Esophagus muscularis mucosa (tissue), 4 donors: ENCODE results near the gene SESTD1. TPM values are rescaled to one million over a fixed set of nuclear protein-coding genes. Genes with fewer than 3 reads are reported as not detected.
"Not testable (repeated sequence)": the region's sequence is repeated elsewhere in the genome, so short reads cannot be mapped to it uniquely, and the experiment has no call there.

ENCODE experiments used
- DNase-seq: peaks from one replicate; pipeline ENCODE4 v3.0.0-alpha.2; 2017; ENCODE audit errors: extremely low spot score
- H3K27ac ChIP-seq, 4 donors: fragments of 200-600 bp; sonication (generic); replicated peaks in 1 of 4; 1 replicate in 3 of 4; 2 replicates in 1 of 4; pipeline ENCODE4 v1.5.1; 2016 to 2019; ENCODE audit warnings: mild to moderate bottlenecking in 1 of 4
- H3K27me3 ChIP-seq, 4 donors: fragments of 200-600 bp; sonication (generic); one replicate each; pipeline versions ENCODE4 v1.5.1 to v1.6.0; 2016 to 2019
- H3K36me3 ChIP-seq, 4 donors: fragments of 200-600 bp; sonication (generic); one replicate each; pipeline ENCODE4 v1.5.1; 2016 to 2019
- H3K4me1 ChIP-seq, 4 donors: fragments of 200-600 bp; sonication (generic); one replicate each; pipeline ENCODE4 v1.5.1; 2016 to 2019
- H3K4me3 ChIP-seq, 4 donors: fragments of 200-600 bp; sonication (generic); 1 replicate in 2 of 4; 2 replicates in 2 of 4; pipeline ENCODE4 v1.5.1; 2016 to 2019; ENCODE audit warnings: mild to moderate bottlenecking in 4 of 4, moderate library complexity in 1 of 4
- H3K9me3 ChIP-seq, 4 donors: fragments of 200-600 bp; sonication (generic); 1 replicate in 3 of 4; 2 replicates in 1 of 4; pipeline ENCODE4 v1.5.1; 2016 to 2019
- EP300 ChIP-seq: sonication (generic); formaldehyde crosslinking; IDR thresholded peaks from one replicate; pipeline ENCODE4 v1.6.1; 2017; ENCODE audit warnings: antibody characterized with exemption
- POLR2A ChIP-seq: fragments of 450-650 bp; IDR thresholded peaks from one replicate; pipeline ENCODE4 v1.6.1; 2017; ENCODE audit warnings: antibody characterized with exemption, moderate library complexity, mild to moderate bottlenecking, low read depth
- POLR2AphosphoS5 ChIP-seq, 2 donors: sonication (generic); formaldehyde crosslinking; IDR thresholded peaks; one replicate each; pipeline ENCODE4 v1.6.1; 2017; ENCODE audit warnings: antibody characterized with exemption in 2 of 2
- WGBS: methylation state at CpG from one replicate; pipeline ENCODE4 v1.1.5; 2018; 5-methylcytosine and 5-hydroxymethylcytosine counted together
- intact Hi-C: fragments of 100-400 bp; cut with DNase I; formaldehyde crosslinking; loops from one replicate; pipeline ENCODE4 v1.15.1; 2023
- total RNA-seq, 4 donors: library from RNA; depleted of rRNA; stranded (reverse); fragments of >200 nt; gene quantifications; one replicate each; pipeline versions ENCODE4 v1.1.0 to v1.2.1, GENCODE V29; 2016
- TF ChIP-seq, protein P1 (sequence below), 3 experiments: fragments of 200-600 bp in 2 of 3; fragments of 450-650 bp in 1 of 3; sonication (generic) in 2 of 3; IDR thresholded peaks; one replicate each; pipeline ENCODE4 v1.5.1; 2017 to 2019; ENCODE audit warnings: antibody characterized with exemption in 3 of 3, mild to moderate bottlenecking in 2 of 3, moderate library complexity in 1 of 3

SESTD1 gene
- total RNA-seq, 4 donors from 2014 or later: 48.9 to 57.3 (median 53.3) TPM

DNA sequence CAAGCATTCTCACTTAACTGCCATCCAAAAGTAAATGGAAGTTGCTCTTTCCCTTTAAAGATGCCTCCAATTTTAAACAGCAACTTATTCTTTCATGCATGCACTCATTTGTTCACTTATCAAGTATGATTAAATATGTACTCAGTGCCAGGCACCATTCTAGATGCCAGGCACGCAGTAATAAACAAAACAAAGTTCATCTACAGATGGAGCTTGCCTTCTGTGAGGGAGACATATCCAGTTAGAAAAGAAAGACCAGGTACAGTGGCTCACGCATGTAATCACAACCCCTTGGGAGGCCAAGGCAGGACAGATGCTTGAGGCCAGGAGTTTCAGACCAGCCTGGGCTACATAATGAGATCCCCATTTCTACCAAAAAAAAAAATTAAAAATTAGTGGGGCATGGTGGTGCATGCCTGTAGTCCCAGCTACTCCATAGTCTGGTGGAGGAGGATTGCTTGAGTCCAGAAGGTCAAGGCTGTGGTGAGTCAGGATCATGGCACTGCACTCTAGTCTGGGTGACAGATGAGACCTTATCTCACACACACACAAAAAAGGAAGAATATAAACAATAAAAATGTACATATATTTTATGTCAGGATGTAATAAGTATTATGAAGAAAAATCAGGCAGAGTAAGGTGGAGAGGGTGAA, 195.5 kb downstream of the SESTD1 start:
- no peaks in the 10 kb centered on the region for H3K36me3 ChIP-seq
- H3K27ac ChIP-seq: no peak overlapping the region
- H3K27me3 ChIP-seq: no peaks in the 10 kb centered on the region
- intact Hi-C loops: no loop called here
- 83% methylated on average over 2 of the region's 2 CpGs for WGBS
- no peak for DNase-seq
- no peak overlapping the region for H3K4me3 ChIP-seq
- TF ChIP-seq, protein P1, sequence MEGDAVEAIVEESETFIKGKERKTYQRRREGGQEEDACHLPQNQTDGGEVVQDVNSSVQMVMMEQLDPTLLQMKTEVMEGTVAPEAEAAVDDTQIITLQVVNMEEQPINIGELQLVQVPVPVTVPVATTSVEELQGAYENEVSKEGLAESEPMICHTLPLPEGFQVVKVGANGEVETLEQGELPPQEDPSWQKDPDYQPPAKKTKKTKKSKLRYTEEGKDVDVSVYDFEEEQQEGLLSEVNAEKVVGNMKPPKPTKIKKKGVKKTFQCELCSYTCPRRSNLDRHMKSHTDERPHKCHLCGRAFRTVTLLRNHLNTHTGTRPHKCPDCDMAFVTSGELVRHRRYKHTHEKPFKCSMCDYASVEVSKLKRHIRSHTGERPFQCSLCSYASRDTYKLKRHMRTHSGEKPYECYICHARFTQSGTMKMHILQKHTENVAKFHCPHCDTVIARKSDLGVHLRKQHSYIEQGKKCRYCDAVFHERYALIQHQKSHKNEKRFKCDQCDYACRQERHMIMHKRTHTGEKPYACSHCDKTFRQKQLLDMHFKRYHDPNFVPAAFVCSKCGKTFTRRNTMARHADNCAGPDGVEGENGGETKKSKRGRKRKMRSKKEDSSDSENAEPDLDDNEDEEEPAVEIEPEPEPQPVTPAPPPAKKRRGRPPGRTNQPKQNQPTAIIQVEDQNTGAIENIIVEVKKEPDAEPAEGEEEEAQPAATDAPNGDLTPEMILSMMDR (IDR thresholded peaks at IDR 0.05): no peak
- TF ChIP-seq EP300 (no peak), POLR2A (no peak), POLR2AphosphoS5 (IDR thresholded peaks at IDR 0.05) (no peak)
- H3K9me3 ChIP-seq: peaks cover 0 to 8% (median 0%) of the 10 kb centered on the region in 4 donors
- H3K4me1 ChIP-seq: peaks cover 0 to 3% (median 0%) of the 10 kb centered on the region in 4 donors

DNA sequence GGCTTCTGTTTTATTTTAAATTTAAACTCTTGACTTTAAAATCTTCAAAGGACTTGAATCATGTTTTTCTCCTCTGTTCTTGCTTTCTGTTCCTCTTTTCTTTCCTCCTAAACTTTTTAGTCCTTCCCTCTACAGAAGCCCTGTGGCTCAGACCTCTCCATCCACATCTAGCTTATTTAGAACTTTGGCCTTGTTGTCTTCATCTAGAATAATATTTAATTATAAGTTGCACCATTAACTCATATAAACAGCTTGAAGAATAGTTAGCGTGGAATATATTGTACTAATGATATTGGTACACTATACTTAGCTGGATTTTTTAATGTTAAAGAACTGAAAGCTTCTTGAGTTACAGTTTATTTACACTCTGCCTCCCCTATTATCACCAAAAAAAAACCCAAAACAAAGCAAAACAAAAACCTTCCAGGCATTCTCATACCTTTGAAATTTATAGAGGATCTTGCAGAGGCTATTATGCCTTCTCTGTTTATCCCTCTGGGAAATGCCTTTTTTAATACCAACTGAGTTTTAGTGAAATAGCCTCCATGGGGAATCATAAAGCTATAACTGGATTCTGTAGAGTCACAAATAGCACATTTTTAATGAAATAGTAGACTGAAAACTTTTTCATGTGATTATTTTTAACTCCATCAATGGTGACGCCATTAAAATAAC, 205.5 kb downstream of the SESTD1 start:
- TF ChIP-seq, protein P1 (IDR thresholded peaks at IDR 0.05): no peak
- TF ChIP-seq POLR2A: no peak
- TF ChIP-seq POLR2AphosphoS5 (IDR thresholded peaks at IDR 0.05): no peak
- TF ChIP-seq EP300: no peak
- peaks cover 5 to 12% (median 7%) of the 10 kb centered on the region in 4 donors for H3K4me1 ChIP-seq
- H3K9me3 ChIP-seq: no peaks in the 10 kb centered on the region
- no peaks in the 10 kb centered on the region for H3K36me3 ChIP-seq
- DNase-seq: no peak
- H3K4me3 ChIP-seq: no peak overlapping the region
- 97% methylated on average over 2 of the region's 2 CpGs for WGBS
- no peak overlapping the region for H3K27ac ChIP-seq
- H3K27me3 ChIP-seq: no peaks in the 10 kb centered on the region
- intact Hi-C loops: no loop called here

DNA sequence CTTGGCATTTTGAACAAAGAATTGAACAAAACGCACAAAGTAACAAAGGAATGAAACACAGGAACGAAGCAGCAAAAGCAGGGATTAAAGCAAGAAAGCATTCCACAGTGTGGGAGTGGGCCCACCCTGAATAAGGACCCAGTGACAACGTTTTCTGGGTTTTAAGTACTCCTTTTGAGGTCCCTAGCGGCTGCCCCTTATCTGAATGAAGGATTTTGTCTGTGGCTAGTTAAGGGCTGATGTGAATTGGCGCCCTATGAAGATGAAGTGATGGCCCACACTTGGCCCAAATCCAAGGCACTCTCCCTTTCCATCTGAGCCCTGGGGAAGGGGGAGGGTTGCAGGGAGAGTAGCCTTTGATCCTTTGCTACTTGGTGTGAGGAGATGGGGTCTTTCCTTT, 206.9 kb downstream of the SESTD1 start:
- WGBS: 94% methylated on average over 5 of the region's 5 CpGs
- intact Hi-C loops: no loop called here
- TF ChIP-seq POLR2AphosphoS5 (IDR thresholded peaks at IDR 0.05) (no peak), EP300 (no peak)
- TF ChIP-seq, protein P1 (IDR thresholded peaks at IDR 0.05): no peak

DNA sequence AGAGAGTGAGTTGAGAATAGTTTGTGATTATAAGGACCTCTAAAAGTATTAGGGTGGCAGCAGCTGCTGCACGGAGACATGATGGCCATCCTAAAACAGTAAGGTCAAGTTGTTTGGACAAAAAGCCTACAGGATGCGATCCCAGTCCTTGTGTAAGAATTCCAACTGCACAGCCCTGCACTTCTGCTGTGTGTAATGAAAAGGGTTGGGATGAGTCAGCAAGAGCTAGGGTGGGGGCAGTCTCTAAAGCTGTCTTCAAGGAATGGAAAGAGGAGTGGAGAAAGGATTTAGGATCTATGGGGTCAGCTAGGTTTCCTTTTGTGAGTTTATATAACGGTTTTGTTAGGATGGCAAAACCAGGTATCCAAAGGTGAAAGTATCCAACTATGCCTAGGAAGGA, 211.1 kb downstream of the SESTD1 start:
- H3K27ac ChIP-seq, DNase-seq, intact Hi-C loops, H3K4me3 ChIP-seq, H3K36me3 ChIP-seq, H3K9me3 ChIP-seq, H3K27me3 ChIP-seq: not testable (repeated sequence)
- H3K4me1 ChIP-seq: peaks cover 9 to 31% (median 27%) of the 10 kb centered on the region in 4 donors
- 87% methylated on average over 3 of the region's 3 CpGs for WGBS

More for the DNA sequence above, 206.9 kb downstream of the SESTD1 start:
- Histone ChIP-seq H3K9me3 (no peaks in the 10 kb centered on the region), H3K27me3 (no peaks in the 10 kb centered on the region), H3K27ac (no peak overlapping the region), H3K36me3 (no peaks in the 10 kb centered on the region), H3K4me1 (peaks cover 5 to 12% (median 7%) of the 10 kb centered on the region in 4 donors), H3K4me3 (no peak overlapping the region)
- DNase-seq: no peak

Other genes with a start within 250 kb of the SESTD1 start
- 1 to 10 TPM; 2.7 to 8.7 (median 4.1) TPM for gene CCDC141, start 214.7 kb downstream of the SESTD1 start, total RNA-seq